HepG2 (cell line): ENCODE data around the gene CMIP. TPM values are rescaled to one million over a fixed set of nuclear protein-coding genes. Genes with fewer than 3 reads are reported as not detected.

Source experiments
- ATF7 ChIP-seq, 2 experiments: fragments of 450-650 bp in 1 of 2; sonication (generic) in 1 of 2; formaldehyde crosslinking in 1 of 2; IDR thresholded peaks; 2 replicates each; pipeline versions ENCODE4 v1.4.0 to v1.6.1; 2016 to 2020; ENCODE audit warnings: antibody characterized with exemption in 1 of 2, mild to moderate bottlenecking in 1 of 2, missing genetic modification reagents in 1 of 2
- NR1H2 ChIP-seq: sonication (generic); formaldehyde crosslinking; IDR thresholded peaks from 2 replicates; pipeline ENCODE4 v1.8.1; 2022; ENCODE audit warnings: low read depth, missing genetic modification reagents, borderline replicate concordance
- PITX1 ChIP-seq: sonication (generic); formaldehyde crosslinking; IDR thresholded peaks from 2 replicates; pipeline ENCODE4 v1.5.1; 2020; ENCODE audit warnings: mild to moderate bottlenecking, missing genetic modification reagents
- POGZ ChIP-seq: sonication (generic); formaldehyde crosslinking; IDR thresholded peaks from 2 replicates; pipeline ENCODE4 v1.4.0; 2020; ENCODE audit warnings: mild to moderate bottlenecking, missing genetic modification reagents
- RARA ChIP-seq: IDR thresholded peaks from 2 replicates; pipeline ENCODE4 v1.6.1; 2016; ENCODE audit warnings: missing genetic modification reagents, missing compliant biosample characterization
- RBFOX2 ChIP-seq: fragments of 200-400 bp; formaldehyde crosslinking; IDR thresholded peaks from 2 replicates; pipeline ENCODE4 v1.6.1; 2017; ENCODE audit warnings: low read depth, mild to moderate bottlenecking, low read length
- RERE ChIP-seq: IDR thresholded peaks from 2 replicates; pipeline ENCODE4 v1.6.1; 2016; ENCODE audit warnings: low read depth, missing genetic modification reagents, missing compliant biosample characterization
- SMAD9 ChIP-seq: sonication (generic); formaldehyde crosslinking; IDR thresholded peaks from 2 replicates; pipeline ENCODE4 v1.5.1; 2020; ENCODE audit warnings: mild to moderate bottlenecking, missing genetic modification reagents
- SNAPC4 ChIP-seq: sonication (generic); formaldehyde crosslinking; IDR thresholded peaks from 2 replicates; pipeline ENCODE4 v1.4.0; 2020; ENCODE audit warnings: mild to moderate bottlenecking, missing genetic modification reagents
- THAP11 ChIP-seq: IDR thresholded peaks from 2 replicates; pipeline ENCODE4 v1.6.1; 2016; ENCODE audit warnings: missing biosample characterization, missing genetic modification reagents
- ZBTB10 ChIP-seq: sonication (generic); formaldehyde crosslinking; IDR thresholded peaks from 2 replicates; pipeline ENCODE4 v1.4.0; 2020; ENCODE audit warnings: missing genetic modification reagents, borderline replicate concordance
- ZSCAN25 ChIP-seq: sonication (generic); formaldehyde crosslinking; IDR thresholded peaks from 2 replicates; pipeline ENCODE4 v1.8.0; 2022; ENCODE audit warnings: mild to moderate bottlenecking, missing genetic modification reagents
- ZSCAN5A ChIP-seq: sonication (generic); formaldehyde crosslinking; IDR thresholded peaks from 2 replicates; pipeline ENCODE4 v1.8.0; 2022; ENCODE audit warnings: mild to moderate bottlenecking, missing genetic modification reagents, borderline replicate concordance
- polyA plus RNA-seq, 8 experiments: library from polyadenylated mRNA; depleted of rRNA in 3 of 8; stranded (reverse) in 7 of 8; unstranded in 1 of 8; fragments of >200 nt; fragmentation: Illumina TruSeq in 4 of 8; extraction: Trizol in 4 of 8; gene quantifications; 2 replicates each; pipeline versions ENCODE4 v1.2.1 to v1.2.3, GENCODE V29; 2011 to 2016; ENCODE audit warnings: low read depth in 4 of 8, missing spikeins in 1 of 8, mixed read lengths in 1 of 8; ENCODE audit not compliant: insufficient read depth in 1 of 8
- total RNA-seq, 5 experiments: library from RNA; depleted of rRNA; stranded (reverse); fragments of >200 nt; fragmentation: Illumina TruSeq; extraction: Trizol; gene quantifications; 2 replicates each; pipeline ENCODE4 v1.2.3, GENCODE V29; 2016; ENCODE audit warnings: low read depth in 1 of 5

CMIP gene
- total and polyA plus RNA-seq, 2 of the 13 experiments (the other 11 are each of a cell fraction or from before 2014, with no cell fraction given), result 10.9 to 18.1 TPM

GRCh38 chr16:81567987-81568748 lies 123.6 kb downstream of the CMIP start (continued):
- TF ChIP-seq RERE (CRISPR knock-in tag) (no peak), SNAPC4 (no peak), POGZ (CRISPR knock-in tag) (no peak), ZBTB10 (CRISPR knock-in tag) (no peak), ATF7 (IDR thresholded peaks at IDR 0.05) (no peak), ATF7 (CRISPR knock-in tag; IDR thresholded peaks at IDR 0.05) (no peak), RARA (peak; percentile 55; the same call in 1 of the 2 replicates), PITX1 (CRISPR knock-in tag) (0 out of 2 replicates have a peak, but pooled peaks have one; percentile 36), RBFOX2 (no peak), SMAD9 (CRISPR knock-in tag) (no peak), ZSCAN5A (CRISPR knock-in tag) (no peak), NR1H2 (CRISPR knock-in tag) (no peak), ZSCAN25 (no peak), THAP11 (CRISPR knock-in tag) (no peak)
